Trophoblast cell (in vitro differentiated cells and primary cell): Measurements from ENCODE around the gene ZNF195. TPM values are rescaled to one million over a fixed set of nuclear protein-coding genes. Genes with fewer than 3 reads are reported as not detected.
"Not testable (repeated sequence)": the region's sequence is repeated elsewhere in the genome, so short reads cannot be mapped to it uniquely, and the experiment has no call there.

ENCODE experiments used
- DNase-seq, 2 donors: peaks; one replicate each; pipeline ENCODE4 v3.0.0-alpha.2; 2016
- H2AFZ ChIP-seq: 2 replicates; pipeline ENCODE4 v1.6.1; 2013; ENCODE audit warnings: low read length, moderate library complexity, mild to moderate bottlenecking; ENCODE audit not compliant: insufficient read depth, poor library complexity
- H2AK5ac ChIP-seq: 2 replicates; pipeline ENCODE4 v1.6.1; 2013; ENCODE audit warnings: mild to moderate bottlenecking, low read length
- H2BK120ac ChIP-seq: 2 replicates; pipeline ENCODE4 v1.6.1; 2013; ENCODE audit warnings: low read length, mild to moderate bottlenecking, moderate library complexity; ENCODE audit not compliant: insufficient read depth, poor library complexity
- H2BK12ac ChIP-seq: 2 replicates; pipeline ENCODE4 v1.6.1; 2013; ENCODE audit warnings: mild to moderate bottlenecking, low read length, moderate library complexity
- H2BK5ac ChIP-seq: 2 replicates; pipeline ENCODE4 v1.6.1; 2013; ENCODE audit warnings: low read length, low read depth, moderate library complexity, mild to moderate bottlenecking; ENCODE audit not compliant: poor library complexity
- H3K14ac ChIP-seq: 2 replicates; pipeline ENCODE4 v1.6.1; 2013; ENCODE audit warnings: mild to moderate bottlenecking, low read length
- H3K18ac ChIP-seq: 2 replicates; pipeline ENCODE4 v1.6.1; 2013; ENCODE audit warnings: mild to moderate bottlenecking, low read length
- H3K23ac ChIP-seq: 2 replicates; pipeline ENCODE4 v1.6.1; 2013; ENCODE audit warnings: low read length
- H3K27ac ChIP-seq: 2 replicates; pipeline ENCODE4 v1.5.1; 2013; ENCODE audit warnings: low read depth, mild to moderate bottlenecking, inconsistent platforms, low read length, moderate library complexity
- H3K27me3 ChIP-seq: 2 replicates; pipeline ENCODE4 v1.6.1; 2013; ENCODE audit warnings: inconsistent platforms, mild to moderate bottlenecking, low read length, moderate library complexity; ENCODE audit not compliant: insufficient read depth
- H3K36me3 ChIP-seq, 2 experiments: 1 replicate in 1 of 2; 2 replicates in 1 of 2; pipeline ENCODE4 v1.6.1; 2013; ENCODE audit warnings: low read length in 2 of 2, mild to moderate bottlenecking in 2 of 2, moderate library complexity in 1 of 2; ENCODE audit not compliant: insufficient read depth in 2 of 2, control insufficient read depth in 1 of 2
- H3K4ac ChIP-seq: 2 replicates; pipeline ENCODE4 v1.6.1; 2013; ENCODE audit warnings: low read depth, mild to moderate bottlenecking, low read length, moderate library complexity
- H3K4me1 ChIP-seq, 2 experiments: 1 replicate in 1 of 2; 2 replicates in 1 of 2; pipeline ENCODE4 v1.6.1; 2013; ENCODE audit warnings: low read length in 2 of 2, mild to moderate bottlenecking in 2 of 2, moderate library complexity in 1 of 2; ENCODE audit not compliant: insufficient read depth in 2 of 2, control insufficient read depth in 1 of 2
- H3K4me2 ChIP-seq: 2 replicates; pipeline ENCODE4 v1.6.1; 2013; ENCODE audit warnings: inconsistent platforms, mild to moderate bottlenecking, low read length, moderate library complexity
- H3K4me3 ChIP-seq: 2 replicates; pipeline ENCODE4 v1.5.1; 2013; ENCODE audit warnings: mild to moderate bottlenecking, low read depth, low read length, inconsistent platforms
- H3K79me1 ChIP-seq: one replicate; pipeline ENCODE4 v1.6.1; 2013; ENCODE audit warnings: low read length
- H3K79me2 ChIP-seq: 2 replicates; pipeline ENCODE4 v1.6.1; 2013; ENCODE audit warnings: low read length, mild to moderate bottlenecking; ENCODE audit not compliant: control insufficient read depth, insufficient read depth, poor library complexity
- H3K9ac ChIP-seq: 2 replicates; pipeline ENCODE4 v1.6.1; 2013; ENCODE audit warnings: mild to moderate bottlenecking, low read length
- H3K9me3 ChIP-seq: 2 replicates; pipeline ENCODE4 v1.6.1; 2013; ENCODE audit warnings: low read depth, mild to moderate bottlenecking, control low read depth, inconsistent platforms, low read length; ENCODE audit not compliant: insufficient read depth
- H4K12ac ChIP-seq: 2 replicates; pipeline ENCODE4 v1.6.1; 2013; ENCODE audit warnings: low read depth, mild to moderate bottlenecking, low read length, moderate library complexity
- H4K8ac ChIP-seq: 2 replicates; pipeline ENCODE4 v1.6.1; 2013; ENCODE audit warnings: low read depth, mild to moderate bottlenecking, low read length, moderate library complexity
- H4K91ac ChIP-seq: one replicate; pipeline ENCODE4 v1.6.1; 2013; ENCODE audit warnings: low read depth, mild to moderate bottlenecking, low read length, moderate library complexity
- WGBS: extraction: QIAGEN DNeasy Blood & Tissue Kit; methylation state at CpG from one replicate; pipeline ENCODE4 v1.1.7; 2013; ENCODE audit warnings: missing lambda C conversion rate; ENCODE audit not compliant: insufficient read length, insufficient coverage; ENCODE audit errors: extremely low coverage; 5-methylcytosine and 5-hydroxymethylcytosine counted together
- polyA plus RNA-seq: library from polyadenylated mRNA; stranded (reverse); fragments of 200-250 nt; gene quantifications from 2 replicates; pipeline ENCODE4 v1.2.3, GENCODE V29; 2013

Gene ZNF195
- polyA plus RNA-seq = 22.0 and 22.4 TPM in 2 replicates

GRCh38 chr11:3378426-3379423, at the start of gene ZNF195:
Gene ZNF195, minus strand, starts transcription at chr11:3379146. Its CDS starts 106 bp downstream, at chr11:3379040.
- H3K4me3 ChIP-seq = peak within 1 kb of the TSS; percentile 98
- H3K36me3 ChIP-seq = peaks cover 5 to 11% of the 10 kb centered on the region in 2 experiments
- no peak within 1 kb of the TSS for H2BK12ac ChIP-seq
- peak within 1 kb of the TSS; percentile 99 for H3K9ac ChIP-seq
- DNase-seq = peak; percentile 99
- H3K23ac ChIP-seq = no peak within 1 kb of the TSS
- peak within 1 kb of the TSS; percentile 97 for H4K91ac ChIP-seq
- H2AK5ac ChIP-seq = peak within 1 kb of the TSS; percentile 51
- H3K9me3 ChIP-seq = no peaks in the 10 kb centered on the region
- peak within 1 kb of the TSS; percentile 91 for H3K4me2 ChIP-seq
- peaks cover 14 to 18% of the 10 kb centered on the region in 2 experiments for H3K4me1 ChIP-seq
- peak within 1 kb of the TSS; percentile 95 for H2BK5ac ChIP-seq
- peak within 1 kb of the TSS; percentile 100 for H3K18ac ChIP-seq
- H3K27ac ChIP-seq = peak within 1 kb of the TSS; percentile 77
- H4K12ac ChIP-seq = peak within 1 kb of the TSS; percentile 100
- peak within 1 kb of the TSS; percentile 99 for H3K4ac ChIP-seq
- peak within 1 kb of the TSS; percentile 100 for H4K8ac ChIP-seq
- H3K27me3 ChIP-seq = no peaks in the 10 kb centered on the region
- H3K79me2 ChIP-seq = peaks cover 22% of the 10 kb centered on the region
- H2AFZ ChIP-seq = peak within 1 kb of the TSS; percentile 88
- H2BK120ac ChIP-seq = peak within 1 kb of the TSS; percentile 96
- WGBS = no CpG with 5 or more reads among the region's 54 CpGs
- peak within 1 kb of the TSS; percentile 89 for H3K14ac ChIP-seq
- H3K79me1 ChIP-seq = peaks cover 6% of the 10 kb centered on the region

GRCh38 chr11:3428076-3428475, 49.1 kb upstream of the ZNF195 start:
- not testable (repeated sequence) for H3K9me3 ChIP-seq, H3K4me2 ChIP-seq, H3K4me1 ChIP-seq, H3K4ac ChIP-seq, H4K8ac ChIP-seq, H4K91ac ChIP-seq, H3K18ac ChIP-seq, DNase-seq, H3K36me3 ChIP-seq, H3K79me2 ChIP-seq, H2BK5ac ChIP-seq, H3K14ac ChIP-seq, H2BK120ac ChIP-seq, H3K9ac ChIP-seq, H2BK12ac ChIP-seq, H3K27ac ChIP-seq, H2AFZ ChIP-seq, H3K79me1 ChIP-seq, H3K4me3 ChIP-seq, H4K12ac ChIP-seq, H2AK5ac ChIP-seq, H3K27me3 ChIP-seq, H3K23ac ChIP-seq
- WGBS = no CpG with 5 or more reads among the region's 10 CpGs

GRCh38 chr11:3426541-3426940, 47.6 kb upstream of the ZNF195 start:
- H4K91ac ChIP-seq, H2BK12ac ChIP-seq, H4K12ac ChIP-seq, H4K8ac ChIP-seq, H3K18ac ChIP-seq, H3K4me2 ChIP-seq, H3K27me3 ChIP-seq, H3K4me3 ChIP-seq, H2BK120ac ChIP-seq, H2AK5ac ChIP-seq, H3K23ac ChIP-seq, H3K9ac ChIP-seq, H3K36me3 ChIP-seq, H3K4me1 ChIP-seq, H3K79me1 ChIP-seq, H3K27ac ChIP-seq, H3K79me2 ChIP-seq, H2BK5ac ChIP-seq, H3K4ac ChIP-seq, DNase-seq, H3K14ac ChIP-seq, H3K9me3 ChIP-seq, H2AFZ ChIP-seq: not testable (repeated sequence)
- WGBS = no CpG with 5 or more reads among the region's 8 CpGs

GRCh38 chr11:3423928-3424327, 45.0 kb upstream of the ZNF195 start:
- H3K4me1 ChIP-seq, H3K23ac ChIP-seq, H2AK5ac ChIP-seq, H4K8ac ChIP-seq, H3K36me3 ChIP-seq, H3K9ac ChIP-seq, H4K91ac ChIP-seq, H2AFZ ChIP-seq, H3K4me3 ChIP-seq, H3K18ac ChIP-seq, H3K79me2 ChIP-seq, H4K12ac ChIP-seq, H2BK5ac ChIP-seq, DNase-seq, H3K27ac ChIP-seq, H3K79me1 ChIP-seq, H3K27me3 ChIP-seq, H3K14ac ChIP-seq, H2BK12ac ChIP-seq, H2BK120ac ChIP-seq, H3K9me3 ChIP-seq, H3K4me2 ChIP-seq, H3K4ac ChIP-seq: not testable (repeated sequence)
- no CpG with 5 or more reads among the region's 5 CpGs for WGBS
